Calu3 (cell line): ENCODE data around the gene RNF7. TPM values are rescaled to one million over a fixed set of nuclear protein-coding genes. Genes with fewer than 3 reads are reported as not detected.
"Not testable (repeated sequence)": the region's sequence is repeated elsewhere in the genome, so short reads cannot be mapped to it uniquely, and the experiment has no call there.

Experiments
- Bru-seq: library from RNA; stranded (reverse); fragments of 400-500 nt; gene quantifications from one replicate; lab custom pipeline; 2021; lab: Mats Ljungman, UMichigan
- BruChase-seq, 2 experiments: library from RNA; stranded (reverse); fragments of 400-500 nt; gene quantifications; one replicate each; lab custom pipeline; 2021; lab: Mats Ljungman, UMichigan
- BruUV-seq: library from RNA; stranded (reverse); fragments of 400-500 nt; replicated peaks from 2 replicates; lab custom pipeline; 2021; lab: Mats Ljungman, UMichigan
- CTCF ChIA-PET: fragments of 300-600 bp; sonication (Branson Sonifier 250); formaldehyde crosslinking; loops from one replicate; lab custom pipeline; 2022; ENCODE audit warnings: antibody characterized with exemption; lab: Charles Lee
- DNase-seq: peaks from one replicate; pipeline ENCODE4 v3.0.0; 2022
- H3K27ac Mint-ChIP-seq: one replicate; pipeline ENCODE4 v1.8.0; 2022; ENCODE audit warnings: mixed read lengths; ENCODE audit not compliant: unreplicated experiment
- H3K27me3 Mint-ChIP-seq: one replicate; pipeline ENCODE4 v1.8.0; 2022; ENCODE audit warnings: mixed read lengths; ENCODE audit not compliant: unreplicated experiment
- H3K36me3 Mint-ChIP-seq: one replicate; pipeline ENCODE4 v1.8.0; 2022; ENCODE audit warnings: mild to moderate bottlenecking, moderate library complexity, mixed read lengths; ENCODE audit not compliant: insufficient read depth, unreplicated experiment
- H3K4me1 Mint-ChIP-seq: one replicate; pipeline ENCODE4 v1.8.0; 2022; ENCODE audit warnings: mild to moderate bottlenecking, low read depth, mixed read lengths; ENCODE audit not compliant: unreplicated experiment
- H3K4me3 Mint-ChIP-seq: one replicate; pipeline ENCODE4 v1.8.0; 2022; ENCODE audit warnings: mild to moderate bottlenecking, low read depth, moderate library complexity, mixed read lengths; ENCODE audit not compliant: unreplicated experiment
- H3K9me3 Mint-ChIP-seq: one replicate; pipeline ENCODE4 v1.8.0; 2022; ENCODE audit warnings: low read depth, mixed read lengths; ENCODE audit not compliant: unreplicated experiment
- intact Hi-C: fragments of 100-400 bp; cut with micrococcal nuclease; formaldehyde crosslinking; loops from one replicate; pipeline ENCODE4 v1.10.0; 2022; ENCODE audit not compliant: unreplicated experiment
- long read RNA-seq: library from polyadenylated mRNA; stranded (forward); transcript quantifications from one replicate; pipeline ENCODE4 v2.0.0, GENCODE V29; 2022
- total RNA-seq: library from RNA; stranded (reverse); gene quantifications from 2 replicates; pipeline ENCODE4 v1.2.3, GENCODE V29; 2022
- TF ChIP-seq, protein P1 (sequence below): fragments of 200-600 bp; IDR thresholded peaks from one replicate; pipeline ENCODE4 v1.8.0; 2022; ENCODE audit warnings: antibody characterized with exemption; ENCODE audit not compliant: unreplicated experiment

RNF7 gene
- 108 and 113 TPM in 2 replicates for total RNA-seq
- percentile 97 among the genes with signal in this experiment for Bru-seq, nascent RNA
- percentile 98 among the genes with signal in this experiment for BruChase-seq, experiment 1, labeled RNA remaining after a 6-hour chase
- percentile 98 among the genes with signal in this experiment for BruChase-seq, experiment 2, labeled RNA remaining after a 2-hour chase
- long read RNA-seq, transcript RNF7-205 (2 exons, 782 nt), result minor isoform, 7 of 224 reads
- long read RNA-seq, transcript RNF7-201 (3 exons, 2,763 nt), result major isoform, 188 of 224 reads
- long read RNA-seq, transcript RNF7-202 (3 exons, 805 nt), result minor isoform, 20 of 224 reads
- long read RNA-seq, transcript RNF7-203 (4 exons, 1,036 nt), result minor isoform, 7 of 224 reads
- long read RNA-seq, partial matches to known transcripts, result 0 of 224 reads
- long read RNA-seq, other reads (novel, unspliced or antisense), result 2 of 224 reads

DNA sequence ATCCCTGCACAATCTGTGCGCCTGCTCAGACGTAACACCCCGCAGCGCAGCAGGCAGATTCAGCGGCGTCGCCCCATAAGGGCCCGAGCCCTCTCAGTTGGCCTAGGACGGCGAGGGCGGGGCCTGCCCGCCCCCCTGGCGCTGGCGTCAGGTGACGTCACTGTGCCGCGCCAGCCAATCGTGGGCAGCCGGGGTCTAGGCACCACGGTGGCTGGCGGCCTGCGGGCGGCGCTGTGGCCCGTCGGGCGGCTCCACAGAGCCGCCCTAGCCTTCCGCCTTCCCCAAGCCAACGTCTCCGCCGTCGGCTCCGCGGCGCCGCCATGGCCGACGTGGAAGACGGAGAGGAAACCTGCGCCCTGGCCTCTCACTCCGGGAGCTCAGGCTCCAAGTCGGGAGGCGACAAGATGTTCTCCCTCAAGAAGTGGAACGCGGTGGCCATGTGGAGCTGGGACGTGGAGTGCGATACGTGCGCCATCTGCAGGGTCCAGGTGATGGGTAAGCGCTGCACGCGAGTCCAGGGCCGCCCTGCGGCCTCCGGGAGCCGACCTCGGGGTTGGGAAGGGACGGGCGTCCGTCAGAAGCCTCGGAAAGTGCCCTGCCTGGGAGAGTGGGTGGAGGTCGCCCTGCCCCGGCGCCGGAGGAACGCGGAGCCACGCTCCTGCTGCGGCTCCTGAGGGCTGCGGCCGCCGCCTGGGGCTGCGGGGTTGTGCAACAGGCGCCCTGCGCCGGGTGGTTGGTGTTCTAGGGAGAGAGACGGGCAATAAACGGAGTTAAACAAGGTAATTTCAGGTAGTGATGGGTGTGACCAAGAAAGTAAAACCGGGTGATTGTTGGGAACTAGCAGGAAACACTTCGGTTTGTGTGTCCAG lies at the start of gene RNF7:
TSS of gene RNF7 (plus strand) at position 277 of the 869 bp plus-strand sequence. CDS start at position 321, 44 bp downstream.
- BruUV-seq, result no TSS peak
- intact Hi-C loops, result loop anchor here (1.0 to 5.0 kb wide), 5 partner anchors 91 to 277 kb away; no protein-coding TSS in a partner anchor
- DNase-seq, result peak; percentile 99
- CTCF ChIA-PET, result interaction anchor here (0.7 to 2.2 kb wide), 11 partner anchors 13 to 1234 kb away, joined by 3 to 14 read pairs (median 5); no protein-coding TSS in a partner anchor
- Mint-ChIP-seq H3K27ac (peak within 1 kb of the TSS; percentile 93), H3K9me3 (no peaks in the 10 kb centered on the region), H3K36me3 (peaks cover 32% of the 10 kb centered on the region), H3K4me1 (peaks cover 29% of the 10 kb centered on the region), H3K4me3 (peak within 1 kb of the TSS; percentile 95), H3K27me3 (no peaks in the 10 kb centered on the region)
- TF ChIP-seq, protein P1, sequence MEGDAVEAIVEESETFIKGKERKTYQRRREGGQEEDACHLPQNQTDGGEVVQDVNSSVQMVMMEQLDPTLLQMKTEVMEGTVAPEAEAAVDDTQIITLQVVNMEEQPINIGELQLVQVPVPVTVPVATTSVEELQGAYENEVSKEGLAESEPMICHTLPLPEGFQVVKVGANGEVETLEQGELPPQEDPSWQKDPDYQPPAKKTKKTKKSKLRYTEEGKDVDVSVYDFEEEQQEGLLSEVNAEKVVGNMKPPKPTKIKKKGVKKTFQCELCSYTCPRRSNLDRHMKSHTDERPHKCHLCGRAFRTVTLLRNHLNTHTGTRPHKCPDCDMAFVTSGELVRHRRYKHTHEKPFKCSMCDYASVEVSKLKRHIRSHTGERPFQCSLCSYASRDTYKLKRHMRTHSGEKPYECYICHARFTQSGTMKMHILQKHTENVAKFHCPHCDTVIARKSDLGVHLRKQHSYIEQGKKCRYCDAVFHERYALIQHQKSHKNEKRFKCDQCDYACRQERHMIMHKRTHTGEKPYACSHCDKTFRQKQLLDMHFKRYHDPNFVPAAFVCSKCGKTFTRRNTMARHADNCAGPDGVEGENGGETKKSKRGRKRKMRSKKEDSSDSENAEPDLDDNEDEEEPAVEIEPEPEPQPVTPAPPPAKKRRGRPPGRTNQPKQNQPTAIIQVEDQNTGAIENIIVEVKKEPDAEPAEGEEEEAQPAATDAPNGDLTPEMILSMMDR, result peak; percentile 94

DNA sequence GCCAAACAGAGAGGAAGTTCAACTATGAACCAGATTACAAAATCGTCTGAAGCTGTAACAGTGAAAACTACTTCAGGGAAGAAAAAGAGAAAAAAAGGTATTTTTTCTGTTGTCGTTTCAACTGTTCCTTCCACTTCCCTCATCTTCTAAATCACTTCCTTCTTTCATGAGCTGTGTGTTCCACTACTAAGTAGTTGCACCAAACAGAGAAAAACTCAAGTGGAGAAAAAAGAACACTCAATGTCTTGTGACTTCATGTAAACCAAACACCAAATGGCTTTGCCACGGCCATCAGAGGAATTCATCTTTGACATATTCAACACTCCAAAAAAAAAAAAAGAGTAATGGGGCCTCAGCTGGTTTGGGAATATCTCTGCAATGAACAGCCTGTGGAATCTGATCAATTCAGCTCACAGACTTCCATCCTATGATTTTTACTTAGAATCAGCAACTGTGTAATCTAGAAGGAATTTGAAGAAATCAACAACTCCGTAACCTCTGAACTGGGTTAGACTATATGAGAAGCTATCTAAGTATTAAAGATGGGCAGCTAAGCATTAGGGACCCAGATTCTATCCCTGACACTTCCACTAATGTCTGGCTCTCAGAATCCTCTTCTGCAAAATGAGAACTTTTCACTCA lies 47.5 kb upstream of the RNF7 start:
- no peak for DNase-seq
- Mint-ChIP-seq H3K9me3 (no peaks in the 10 kb centered on the region), H3K4me3 (no peak overlapping the region), H3K27me3 (no peaks in the 10 kb centered on the region), H3K4me1 (peaks cover 16% of the 10 kb centered on the region), H3K27ac (no peak overlapping the region), H3K36me3 (no peaks in the 10 kb centered on the region)
- no TSS peak for BruUV-seq
- TF ChIP-seq, protein P1, result no peak
- CTCF ChIA-PET, result interaction anchor here (0.7 to 1.1 kb wide), 3 partner anchors 9 to 327 kb away, joined by 3 to 7 read pairs (median 4); no protein-coding TSS in a partner anchor
- intact Hi-C loops, result no loop called here

DNA sequence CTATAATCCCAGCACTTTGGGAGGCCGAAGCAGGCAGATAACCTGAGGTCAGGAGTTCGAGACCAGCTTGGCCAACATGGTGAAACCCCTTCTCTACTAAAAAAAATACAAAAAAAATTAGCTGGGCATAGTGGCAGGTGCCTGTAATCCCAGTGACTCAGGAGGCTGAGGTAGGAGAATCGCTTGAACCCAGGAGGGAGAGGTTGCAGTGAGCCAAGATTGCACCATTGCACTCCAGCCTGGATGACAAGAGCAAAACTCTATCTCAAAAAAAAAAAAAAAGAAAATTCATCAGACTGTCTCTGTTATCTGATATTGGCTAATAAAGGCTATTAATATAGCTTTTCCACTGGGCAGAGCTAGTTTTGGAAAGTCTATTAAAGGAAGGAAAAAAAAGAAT lies 46.6 kb upstream of the RNF7 start:
- BruUV-seq, H3K4me3 Mint-ChIP-seq, H3K36me3 Mint-ChIP-seq, H3K4me1 Mint-ChIP-seq, DNase-seq, H3K9me3 Mint-ChIP-seq, H3K27me3 Mint-ChIP-seq, intact Hi-C loops, H3K27ac Mint-ChIP-seq: not testable (repeated sequence)
- CTCF ChIA-PET, result interaction anchor here (1.1 kb wide), 1 partner anchor 31 kb away, joined by 4 read pairs; no protein-coding TSS in a partner anchor

DNA sequence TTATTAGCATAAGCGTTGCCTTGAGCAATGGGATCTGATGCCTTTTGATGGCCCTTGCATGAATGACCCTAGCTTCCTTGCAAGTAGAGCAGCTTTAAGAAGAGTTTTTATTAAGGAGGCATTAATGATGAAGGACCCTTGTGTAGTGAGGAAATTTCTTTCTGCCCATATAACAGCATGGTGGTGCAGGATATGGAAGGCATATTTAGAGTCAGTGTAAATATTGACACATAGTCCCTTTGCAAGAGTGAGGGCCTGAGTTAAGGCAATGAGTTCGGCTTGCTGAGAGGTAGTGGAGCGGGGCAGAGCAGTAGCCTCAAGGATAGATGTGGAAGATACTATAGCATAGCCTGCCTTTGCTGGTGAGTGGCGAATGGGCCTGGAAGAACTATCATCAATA lies 45.1 kb upstream of the RNF7 start:
- H3K27me3 Mint-ChIP-seq, DNase-seq, CTCF ChIA-PET, BruUV-seq, H3K36me3 Mint-ChIP-seq, H3K4me3 Mint-ChIP-seq, H3K9me3 Mint-ChIP-seq, H3K27ac Mint-ChIP-seq, H3K4me1 Mint-ChIP-seq, intact Hi-C loops: not testable (repeated sequence)
